Fibroblast of lung (primary cell): ENCODE measurements around the gene WDR26. TPM values are rescaled to one million over a fixed set of nuclear protein-coding genes. Genes with fewer than 3 reads are reported as not detected.
"Not testable (repeated sequence)": the region's sequence is repeated elsewhere in the genome, so short reads cannot be mapped to it uniquely, and the experiment has no call there.

Source experiments
- DNase-seq, 2 donors: peaks; one replicate each; pipeline versions ENCODE4 v3.0.0 to v3.0.0-alpha.2; 2010; ENCODE audit warnings: low read depth in 2 of 2
- H2AFZ ChIP-seq: 2 replicates; pipeline ENCODE4 v1.5.1; 2012; ENCODE audit warnings: low read length, control low read depth, inconsistent platforms
- H3K27ac ChIP-seq: 2 replicates; pipeline ENCODE4 v1.5.1; 2011; ENCODE audit warnings: low read length, control low read depth; ENCODE audit not compliant: insufficient read depth
- H3K27me3 ChIP-seq: 2 replicates; pipeline ENCODE4 v1.5.1; 2011; ENCODE audit warnings: mild to moderate bottlenecking, low read length; ENCODE audit not compliant: control insufficient read depth, insufficient read depth
- H3K36me3 ChIP-seq: 2 replicates; pipeline ENCODE4 v1.5.1; 2011; ENCODE audit warnings: low read length; ENCODE audit not compliant: control insufficient read depth, insufficient read depth
- H3K4me1 ChIP-seq: 2 replicates; pipeline ENCODE4 v1.5.1; 2011; ENCODE audit warnings: low read length; ENCODE audit not compliant: control insufficient read depth, insufficient read depth; ENCODE audit errors: extremely low read depth
- H3K4me2 ChIP-seq: 2 replicates; pipeline ENCODE4 v1.5.1; 2011; ENCODE audit warnings: low read length, control low read depth; ENCODE audit not compliant: insufficient read depth; ENCODE audit errors: extremely low read depth
- H3K4me3 ChIP-seq, 4 experiments: fragments of 200-600 bp in 1 of 4; sonication (generic) in 1 of 4; replicated peaks in 1 of 4; 2 replicates each; pipeline ENCODE4 v1.5.1; 2011 to 2016; ENCODE audit warnings: low read length in 4 of 4, low read depth in 3 of 4, mild to moderate bottlenecking in 3 of 4, control low read depth in 2 of 4, inconsistent platforms in 1 of 4, mixed read lengths in 1 of 4; ENCODE audit not compliant: insufficient read depth in 1 of 4; ENCODE audit errors: control extremely low read depth in 1 of 4
- H3K79me2 ChIP-seq: 2 replicates; pipeline ENCODE4 v1.5.1; 2012; ENCODE audit warnings: mild to moderate bottlenecking, low read length, inconsistent platforms; ENCODE audit not compliant: control insufficient read depth, insufficient read depth
- H3K9ac ChIP-seq: 2 replicates; pipeline ENCODE4 v1.5.1; 2011; ENCODE audit warnings: mild to moderate bottlenecking, low read length, control low read depth; ENCODE audit not compliant: insufficient read depth
- H3K9me3 ChIP-seq: 2 replicates; pipeline ENCODE4 v1.5.1; 2012; ENCODE audit warnings: low read depth, low read length; ENCODE audit not compliant: control insufficient read depth, insufficient read depth
- H4K20me1 ChIP-seq: 2 replicates; pipeline ENCODE4 v1.5.1; 2011; ENCODE audit warnings: low read length; ENCODE audit not compliant: control insufficient read depth, insufficient read depth; ENCODE audit errors: extremely low read depth
- EZH2 ChIP-seq: IDR thresholded peaks from 2 replicates; pipeline ENCODE4 v1.5.1; 2012; ENCODE audit warnings: low read length, control low read depth, mild to moderate bottlenecking; ENCODE audit errors: missing control alignments
- polyA minus RNA-seq: library from RNA; depleted of rRNA, polyadenylated mRNA; stranded (reverse); fragments of >200 nt; gene quantifications from 2 replicates; pipeline ENCODE4 v1.2.3, GENCODE V29; 2011; ENCODE audit warnings: low replicate concordance
- polyA plus RNA-seq, 2 donors: library from polyadenylated mRNA; depleted of rRNA in 1 of 2; stranded (reverse) in 1 of 2; unstranded in 1 of 2; fragments of >200 nt; gene quantifications; 2 replicates each; pipeline ENCODE4 v1.2.1, GENCODE V29; 2011 to 2012; ENCODE audit warnings: missing spikeins in 1 of 2
- total RNA-seq: library from RNA; depleted of rRNA; stranded (reverse); fragments of >200 nt; gene quantifications from 2 replicates; pipeline ENCODE4 v1.2.1, GENCODE V29; 2014
- TF ChIP-seq, protein P1 (sequence below), 2 donors: IDR thresholded peaks in 1 of 2; conservative IDR thresholded peaks in 1 of 2; 1 replicate in 1 of 2; 2 replicates in 1 of 2; pipeline ENCODE4 v1.5.1; 2011 to 2012; ENCODE audit warnings: low read length in 2 of 2, control low read depth in 1 of 2, inconsistent platforms in 1 of 2, low read depth in 1 of 2, mild to moderate bottlenecking in 1 of 2

WDR26 gene
- 56.5 and 83.4 TPM in 2 replicates for total RNA-seq
- 61.5 and 70.4 TPM in 2 replicates for polyA plus RNA-seq
- 60.8 and 66.5 TPM in 2 replicates for polyA plus RNA-seq (2012)
- polyA minus RNA-seq: 42.6 and 70.4 TPM in 2 replicates

DNA sequence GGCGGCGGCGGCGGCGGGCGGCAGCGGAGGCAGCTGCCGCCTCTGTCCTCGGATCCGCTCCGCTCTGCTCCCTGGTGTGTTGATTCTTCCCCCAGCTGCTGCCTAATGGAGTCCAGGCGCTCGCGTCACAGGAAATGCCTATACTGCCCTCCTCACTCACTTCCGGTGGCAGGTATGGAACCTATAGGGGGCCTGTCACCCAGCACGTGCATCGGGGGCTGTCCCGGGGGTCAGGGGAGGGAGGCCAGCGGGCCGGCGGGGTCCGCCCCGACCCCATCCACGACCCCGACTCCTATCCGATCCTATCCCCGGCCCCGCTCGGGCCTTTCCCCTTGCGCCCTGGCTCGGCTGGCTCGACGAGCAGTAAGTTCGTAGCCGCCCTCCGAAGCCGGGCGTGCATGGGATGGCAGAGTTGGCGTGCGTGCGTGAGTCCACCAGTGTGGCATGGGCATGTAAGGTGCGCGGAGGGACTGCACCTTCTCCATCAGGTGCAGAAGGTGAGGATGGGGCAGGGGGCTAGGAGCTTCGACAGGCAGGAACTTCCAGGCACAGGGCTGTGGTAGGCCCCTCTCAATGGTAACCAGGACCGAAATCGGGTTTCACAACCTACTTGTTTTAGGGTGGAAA lies at the start of gene WDR26:
Gene WDR26 (minus strand): TSS at position 107 of the 627 bp plus-strand sequence.
- peak within 1 kb of the TSS; percentile 98 for H3K27ac ChIP-seq
- DNase-seq: peak; percentile 78 to 80
- H3K79me2 ChIP-seq: peaks cover 38% of the 10 kb centered on the region
- H3K4me1 ChIP-seq: peaks cover 9% of the 10 kb centered on the region
- H2AFZ ChIP-seq: peak within 1 kb of the TSS; percentile 93
- H3K4me2 ChIP-seq: peak within 1 kb of the TSS; percentile 98
- TF ChIP-seq, protein P1, sequence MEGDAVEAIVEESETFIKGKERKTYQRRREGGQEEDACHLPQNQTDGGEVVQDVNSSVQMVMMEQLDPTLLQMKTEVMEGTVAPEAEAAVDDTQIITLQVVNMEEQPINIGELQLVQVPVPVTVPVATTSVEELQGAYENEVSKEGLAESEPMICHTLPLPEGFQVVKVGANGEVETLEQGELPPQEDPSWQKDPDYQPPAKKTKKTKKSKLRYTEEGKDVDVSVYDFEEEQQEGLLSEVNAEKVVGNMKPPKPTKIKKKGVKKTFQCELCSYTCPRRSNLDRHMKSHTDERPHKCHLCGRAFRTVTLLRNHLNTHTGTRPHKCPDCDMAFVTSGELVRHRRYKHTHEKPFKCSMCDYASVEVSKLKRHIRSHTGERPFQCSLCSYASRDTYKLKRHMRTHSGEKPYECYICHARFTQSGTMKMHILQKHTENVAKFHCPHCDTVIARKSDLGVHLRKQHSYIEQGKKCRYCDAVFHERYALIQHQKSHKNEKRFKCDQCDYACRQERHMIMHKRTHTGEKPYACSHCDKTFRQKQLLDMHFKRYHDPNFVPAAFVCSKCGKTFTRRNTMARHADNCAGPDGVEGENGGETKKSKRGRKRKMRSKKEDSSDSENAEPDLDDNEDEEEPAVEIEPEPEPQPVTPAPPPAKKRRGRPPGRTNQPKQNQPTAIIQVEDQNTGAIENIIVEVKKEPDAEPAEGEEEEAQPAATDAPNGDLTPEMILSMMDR (conservative IDR thresholded peaks at IDR 0.05 in 1 of 2, IDR thresholded peaks at IDR 0.05 in 1 of 2; ENCODE audit: low read depth in 1 of 2, low read length in 2 of 2): no peak
- no peak for TF ChIP-seq EZH2
- no peaks in the 10 kb centered on the region for H3K9me3 ChIP-seq
- peak within 1 kb of the TSS; percentile 86 for H3K9ac ChIP-seq
- peaks cover 7% of the 10 kb centered on the region for H4K20me1 ChIP-seq
- no peaks in the 10 kb centered on the region for H3K36me3 ChIP-seq
- no peaks in the 10 kb centered on the region for H3K27me3 ChIP-seq
- H3K4me3 ChIP-seq: peak within 1 kb of the TSS; percentile 66 to 96 (median 80)

DNA sequence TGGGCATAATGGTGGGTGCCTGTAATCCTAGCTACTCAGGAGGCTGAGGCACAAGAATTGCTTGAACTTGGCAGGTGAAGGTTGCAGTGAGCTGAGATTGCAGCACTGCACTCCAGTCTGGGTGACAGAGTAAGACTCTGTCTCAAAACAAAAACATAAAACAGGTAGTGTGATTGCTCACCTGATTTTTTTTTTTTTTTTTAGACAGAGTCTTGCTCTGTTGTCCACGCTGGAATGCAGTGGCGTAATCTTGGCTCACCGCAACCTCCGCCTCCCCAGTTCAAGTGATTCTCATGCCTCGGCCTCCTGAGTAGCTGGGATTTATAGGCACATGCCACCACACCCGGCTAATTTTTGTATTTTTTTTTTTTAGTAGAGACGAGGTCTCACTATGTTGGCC lies 48.6 kb upstream of the WDR26 start:
- H3K9ac ChIP-seq, H3K27me3 ChIP-seq: not testable (repeated sequence)

DNA sequence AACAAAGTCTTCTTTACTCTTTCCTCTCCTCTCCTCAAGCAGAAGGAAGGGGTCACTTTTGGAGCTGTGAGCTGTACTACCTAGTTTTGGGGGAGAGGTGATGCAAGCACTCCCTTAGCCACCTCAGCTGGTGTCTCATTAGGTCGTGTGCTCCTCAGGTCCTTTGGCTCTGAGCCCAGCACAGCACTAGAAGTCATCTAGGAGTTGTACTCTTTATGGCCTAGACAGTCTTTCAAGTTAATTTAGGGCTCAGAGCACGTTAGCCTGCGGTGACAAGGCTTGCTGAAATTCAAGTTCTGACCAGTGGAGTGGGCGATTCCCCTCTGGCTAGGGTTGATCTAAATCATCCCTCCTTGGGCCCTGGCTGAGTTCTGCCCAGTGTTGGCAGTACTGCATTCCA lies 48.0 kb upstream of the WDR26 start:
- H3K4me3 ChIP-seq: no peak overlapping the region
- H3K9me3 ChIP-seq: no peaks in the 10 kb centered on the region
- H3K79me2 ChIP-seq: no peaks in the 10 kb centered on the region
- H3K36me3 ChIP-seq: no peaks in the 10 kb centered on the region
- H3K27me3 ChIP-seq: no peaks in the 10 kb centered on the region
- no peak overlapping the region for H3K9ac ChIP-seq
- no peaks in the 10 kb centered on the region for H3K4me1 ChIP-seq
- no peak overlapping the region for H2AFZ ChIP-seq
- no peak for TF ChIP-seq EZH2
- TF ChIP-seq, protein P1 (conservative IDR thresholded peaks at IDR 0.05 in 1 of 2, IDR thresholded peaks at IDR 0.05 in 1 of 2; ENCODE audit: low read depth in 1 of 2, low read length in 2 of 2): no peak
- H3K4me2 ChIP-seq: no peak overlapping the region
- no peak overlapping the region for H3K27ac ChIP-seq
- no peaks in the 10 kb centered on the region for H4K20me1 ChIP-seq
- no peak for DNase-seq

More for the DNA sequence above, 48.6 kb upstream of the WDR26 start:
- not testable (repeated sequence) for H3K4me3 ChIP-seq, H3K9me3 ChIP-seq, H2AFZ ChIP-seq, DNase-seq, H3K79me2 ChIP-seq, H3K4me1 ChIP-seq, H4K20me1 ChIP-seq, H3K36me3 ChIP-seq, H3K27ac ChIP-seq, H3K4me2 ChIP-seq
